ENCODE results near the gene NUDCD3.
A peak's percentile ranks its signal among the peaks of the same experiment; 100 is the strongest.

The NUDCD3 gene

DNA sequence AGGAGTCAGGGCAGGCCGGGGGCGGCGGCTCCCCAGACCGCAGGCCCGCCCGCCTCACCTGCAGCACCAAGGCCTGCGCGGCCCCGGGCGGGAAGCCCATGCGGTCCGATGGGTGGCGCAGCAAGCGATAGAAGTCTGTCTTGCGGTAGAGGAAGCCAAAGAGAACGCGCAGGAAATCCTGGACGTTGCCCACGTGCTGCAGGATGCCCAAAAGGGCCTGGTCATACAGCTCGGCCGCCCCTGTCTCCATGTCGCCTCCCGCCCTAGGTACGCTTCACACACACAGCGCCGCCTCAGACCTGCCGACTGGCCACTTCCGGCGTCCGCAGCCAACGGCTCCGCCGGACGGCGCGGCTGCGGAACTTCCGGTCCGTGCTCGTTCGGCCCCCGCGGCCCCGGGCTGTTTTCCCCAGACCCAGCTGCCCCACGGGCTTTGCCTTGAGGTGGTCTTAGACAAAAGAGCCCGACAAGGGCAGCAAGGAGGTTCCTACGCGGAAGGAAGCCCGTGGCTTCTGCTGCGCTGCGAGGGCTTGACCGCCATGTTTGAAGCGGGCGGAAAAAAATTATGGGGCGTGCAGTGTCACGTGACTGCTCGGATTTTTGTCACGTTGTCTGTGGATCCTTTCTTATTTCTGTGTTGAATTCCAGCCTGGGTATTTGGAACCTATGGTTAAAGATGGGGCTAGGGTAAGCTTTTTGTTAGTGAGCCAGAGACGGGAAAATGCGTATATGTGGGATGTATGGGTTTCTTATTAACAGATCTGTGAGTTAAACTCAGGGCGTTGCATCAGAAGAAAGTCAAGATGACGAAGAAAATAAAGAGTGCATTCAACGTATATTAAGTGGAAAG, at the start of gene NUDCD3:
NUDCD3 (minus strand) TSS at position 308 of the 850 bp plus-strand sequence; CDS start at position 250, 58 bp downstream.
- Histone ChIP-seq H3K4me1 (peaks cover 0 to 42% (median 34%) of the 10 kb centered on the region in 4 donors), H3K4me3 (peak within 1 kb of the TSS; percentile 88 to 89), H3K36me3 (no peaks in the 10 kb centered on the region), H3K9me3 (no peaks in the 10 kb centered on the region), H3K27me3 (no peaks in the 10 kb centered on the region), H3K27ac (peak within 1 kb of the TSS; percentile 93 to 98)
- TF ChIP-seq, protein P1, sequence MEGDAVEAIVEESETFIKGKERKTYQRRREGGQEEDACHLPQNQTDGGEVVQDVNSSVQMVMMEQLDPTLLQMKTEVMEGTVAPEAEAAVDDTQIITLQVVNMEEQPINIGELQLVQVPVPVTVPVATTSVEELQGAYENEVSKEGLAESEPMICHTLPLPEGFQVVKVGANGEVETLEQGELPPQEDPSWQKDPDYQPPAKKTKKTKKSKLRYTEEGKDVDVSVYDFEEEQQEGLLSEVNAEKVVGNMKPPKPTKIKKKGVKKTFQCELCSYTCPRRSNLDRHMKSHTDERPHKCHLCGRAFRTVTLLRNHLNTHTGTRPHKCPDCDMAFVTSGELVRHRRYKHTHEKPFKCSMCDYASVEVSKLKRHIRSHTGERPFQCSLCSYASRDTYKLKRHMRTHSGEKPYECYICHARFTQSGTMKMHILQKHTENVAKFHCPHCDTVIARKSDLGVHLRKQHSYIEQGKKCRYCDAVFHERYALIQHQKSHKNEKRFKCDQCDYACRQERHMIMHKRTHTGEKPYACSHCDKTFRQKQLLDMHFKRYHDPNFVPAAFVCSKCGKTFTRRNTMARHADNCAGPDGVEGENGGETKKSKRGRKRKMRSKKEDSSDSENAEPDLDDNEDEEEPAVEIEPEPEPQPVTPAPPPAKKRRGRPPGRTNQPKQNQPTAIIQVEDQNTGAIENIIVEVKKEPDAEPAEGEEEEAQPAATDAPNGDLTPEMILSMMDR (IDR thresholded peaks at IDR 0.05), result no peak
- intact Hi-C loops (cut with DNase I; ENCODE audit: low total_unique reads), result loop anchor here (10.0 kb wide), 1 partner anchor 74 kb away; no protein-coding TSS in a partner anchor
- peak; percentile 80 to 88 for DNase-seq

DNA sequence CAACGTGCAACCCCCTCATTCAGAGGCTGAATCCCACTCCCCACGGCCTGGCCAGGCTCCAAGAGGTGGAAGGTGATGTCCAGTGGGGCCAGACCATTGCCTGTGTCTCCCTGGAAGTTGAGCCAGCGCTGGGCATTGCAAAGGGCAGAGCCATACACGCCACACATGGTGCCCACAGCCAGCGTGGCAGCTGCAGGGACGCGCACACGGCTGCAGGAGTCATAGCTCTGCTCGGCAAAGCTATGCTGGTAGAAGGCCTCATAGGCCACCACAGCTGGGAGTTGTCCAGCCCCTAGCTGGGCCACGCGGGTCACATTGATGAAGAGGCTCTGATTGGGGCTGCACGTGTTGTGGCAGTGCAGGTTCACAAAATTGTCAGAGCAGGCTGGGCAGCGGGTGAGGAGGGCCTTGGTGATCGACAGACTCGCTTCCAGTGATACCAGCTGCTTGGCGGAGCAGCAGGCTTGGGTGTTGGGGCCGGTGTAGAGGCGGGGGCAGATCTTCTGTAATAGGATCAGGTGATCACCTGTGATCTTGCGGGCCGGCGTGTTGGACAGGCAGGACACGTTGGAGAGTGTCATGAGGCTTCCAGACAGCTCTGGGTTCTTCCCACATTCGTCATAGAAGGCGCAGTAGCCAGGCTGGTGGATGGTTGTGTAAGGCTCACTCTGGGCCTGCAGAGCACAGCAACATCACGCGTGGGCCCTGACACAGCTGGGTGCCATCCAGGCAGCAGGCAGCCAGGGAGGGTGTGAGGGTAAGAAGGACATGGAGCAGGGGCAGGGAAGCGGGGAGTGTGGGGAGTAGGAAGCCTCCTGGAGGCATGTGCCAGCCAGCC, 49.4 kb upstream of the NUDCD3 start:
- TF ChIP-seq, protein P1 (IDR thresholded peaks at IDR 0.05), result no peak
- Histone ChIP-seq H3K4me1 (no peaks in the 10 kb centered on the region), H3K9me3 (no peaks in the 10 kb centered on the region), H3K36me3 (peaks cover 0 to 4% (median 0%) of the 10 kb centered on the region in 3 donors), H3K27me3 (no peaks in the 10 kb centered on the region), H3K27ac (no peak overlapping the region), H3K4me3 (no peak overlapping the region)
- intact Hi-C loops (cut with DNase I; ENCODE audit: low total_unique reads), result no loop called here
- peak in 1 of 2 donors; percentile 52 for DNase-seq

DNA sequence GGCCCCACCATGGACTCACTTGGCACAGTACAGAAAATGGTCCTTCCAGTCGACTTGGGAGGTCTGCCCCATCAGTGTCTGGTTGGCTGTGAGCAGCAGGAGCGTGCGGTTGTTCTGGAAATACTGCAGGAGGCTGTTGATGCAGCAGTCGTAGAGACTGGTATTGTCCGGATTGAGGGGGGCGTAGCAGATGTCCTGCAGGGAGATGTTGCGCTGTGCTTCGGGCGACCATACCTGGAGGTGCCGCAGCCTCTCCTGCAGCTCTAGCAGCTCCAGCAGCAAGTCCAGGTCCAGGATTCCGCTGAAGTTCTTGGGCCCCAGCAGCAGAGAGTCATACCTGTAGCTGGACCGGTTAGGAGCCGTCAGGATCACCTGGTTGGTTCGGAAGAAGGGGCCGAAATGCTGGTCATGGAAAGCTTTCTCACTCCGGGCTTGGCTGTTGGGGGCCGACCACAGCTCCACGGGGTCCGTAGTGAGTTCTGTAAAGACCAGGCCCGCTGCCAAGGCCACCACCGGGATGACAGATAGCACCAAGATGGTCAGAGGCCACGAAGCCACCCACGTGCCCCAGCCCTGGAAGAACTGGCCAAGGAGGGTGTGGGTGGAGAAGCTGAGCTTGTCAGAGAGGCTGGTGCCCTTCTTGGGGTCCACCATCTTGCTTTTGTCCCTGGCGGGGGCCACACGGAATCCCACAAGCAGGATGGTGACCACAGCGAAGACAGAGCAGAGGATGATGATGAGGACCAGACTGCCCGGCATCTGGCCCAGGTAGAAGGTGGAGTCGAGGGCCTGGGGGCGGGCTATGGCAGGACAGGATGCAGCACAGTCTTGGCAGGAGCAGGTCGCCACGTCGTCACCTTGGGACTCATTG, 48.6 kb upstream of the NUDCD3 start:
- H3K4me1 ChIP-seq, result no peaks in the 10 kb centered on the region
- DNase-seq, result peak in 1 of 2 donors; percentile 57
- no peaks in the 10 kb centered on the region for H3K9me3 ChIP-seq
- H3K4me3 ChIP-seq, result no peak overlapping the region
- peaks cover 0 to 4% (median 0%) of the 10 kb centered on the region in 3 donors for H3K36me3 ChIP-seq
- H3K27ac ChIP-seq, result no peak overlapping the region
- TF ChIP-seq, protein P1 (IDR thresholded peaks at IDR 0.05), result no peak
- no peaks in the 10 kb centered on the region for H3K27me3 ChIP-seq
- intact Hi-C loops (cut with DNase I; ENCODE audit: low total_unique reads), result no loop called here

DNA sequence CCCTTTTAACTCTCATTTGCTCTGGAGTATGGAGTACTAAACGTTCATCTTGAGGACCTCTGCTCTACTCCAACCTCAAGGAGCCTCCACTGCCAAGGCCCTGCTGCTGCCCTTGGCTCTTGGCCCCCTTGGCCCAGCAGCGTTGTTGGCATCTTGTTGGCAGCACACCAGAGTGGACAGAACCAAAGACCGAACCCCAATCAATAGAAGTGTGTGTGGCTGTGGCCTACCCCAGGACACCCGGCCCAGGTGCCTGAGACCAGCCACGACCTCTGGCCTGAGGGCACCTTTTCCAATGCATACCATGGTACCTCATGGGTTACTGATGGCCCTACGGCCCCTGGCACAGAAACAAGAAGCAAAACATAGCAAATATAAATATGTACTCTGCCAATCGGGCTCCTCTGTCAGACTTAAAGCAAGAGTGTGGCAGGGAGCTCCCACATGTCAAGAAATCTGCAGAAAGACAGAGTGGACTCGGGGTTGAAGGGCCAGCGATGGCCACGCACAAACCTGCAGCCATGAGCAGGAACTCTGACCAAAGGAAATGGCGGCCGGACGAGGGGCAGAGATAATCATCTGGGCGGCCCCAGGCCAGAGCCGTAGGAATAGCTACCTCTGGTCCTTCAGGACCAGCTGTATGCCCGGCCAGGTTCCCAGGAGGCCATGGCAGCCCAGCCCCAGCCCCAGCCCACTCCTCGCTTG, 47.8 kb upstream of the NUDCD3 start:
- Histone ChIP-seq H3K9me3 (no peaks in the 10 kb centered on the region), H3K27ac (no peak overlapping the region), H3K27me3 (no peaks in the 10 kb centered on the region), H3K4me1 (no peaks in the 10 kb centered on the region), H3K4me3 (no peak overlapping the region), H3K36me3 (peaks cover 0 to 4% (median 0%) of the 10 kb centered on the region in 3 donors)
- intact Hi-C loops (cut with DNase I; ENCODE audit: low total_unique reads), result no loop called here
- DNase-seq, result peak in 1 of 2 donors; percentile 31
- TF ChIP-seq, protein P1 (IDR thresholded peaks at IDR 0.05), result no peak

Data from tibial artery (tissue), 4 donors.